Keratinocyte (primary cell): Measurements from ENCODE around the gene ACBD4.

Experiments
- EZH2 ChIP-seq: IDR thresholded peaks from one replicate; pipeline ENCODE4 v1.6.1; 2012; ENCODE audit warnings: inconsistent platforms, mild to moderate bottlenecking, low read length, moderate library complexity
- TF ChIP-seq, protein P1 (sequence below), 3 experiments: IDR thresholded peaks in 1 of 3; conservative IDR thresholded peaks in 1 of 3; optimal IDR thresholded peaks in 1 of 3; 2 replicates in 2 of 3; 3 replicates in 1 of 3; pipeline versions ENCODE3 to v1.5.1; 2011; ENCODE audit warnings: low read length in 3 of 3, mild to moderate bottlenecking in 3 of 3, moderate library complexity in 2 of 3, control low read depth in 1 of 3, inconsistent platforms in 1 of 3; ENCODE audit not compliant: insufficient read depth in 2 of 3; ENCODE audit errors: extremely low read depth in 1 of 3

DNA sequence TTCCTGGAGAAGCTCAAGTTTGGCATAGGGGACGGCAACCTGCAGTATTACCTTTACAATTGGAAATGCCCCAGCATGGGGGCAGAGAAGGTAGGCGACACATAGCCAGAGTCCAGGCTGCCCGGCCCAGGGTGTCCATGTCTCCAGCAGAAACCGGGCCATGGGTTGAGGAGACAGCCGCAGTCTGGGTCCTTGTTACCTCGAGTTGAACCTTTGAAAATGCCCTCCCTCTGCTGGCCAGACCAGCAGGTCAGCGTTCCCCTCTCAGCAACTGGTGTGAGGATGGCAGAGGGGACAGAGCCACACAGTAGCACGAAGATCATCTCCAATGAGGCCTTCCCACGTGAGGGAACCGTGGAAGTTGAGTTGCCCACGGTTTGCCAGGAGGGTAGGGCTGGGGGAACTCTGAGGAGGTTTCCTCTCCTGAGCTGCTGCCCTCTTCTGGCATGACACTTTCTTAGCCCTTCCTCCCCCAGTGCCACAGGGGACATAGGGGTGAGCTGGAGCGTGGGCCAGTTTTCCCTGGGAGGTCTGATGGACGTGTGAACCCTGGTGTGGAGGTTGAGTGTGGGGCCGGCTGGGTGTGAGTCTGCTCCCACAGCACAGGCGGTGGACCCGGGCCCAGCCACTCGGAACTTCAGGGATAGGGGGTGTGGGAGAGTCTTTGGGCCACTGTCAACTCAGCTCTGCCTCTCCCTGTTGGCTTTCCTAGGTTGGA lies 30.4 kb upstream of the ACBD4 start:
- TF ChIP-seq EZH2: no peak
- TF ChIP-seq, protein P1, sequence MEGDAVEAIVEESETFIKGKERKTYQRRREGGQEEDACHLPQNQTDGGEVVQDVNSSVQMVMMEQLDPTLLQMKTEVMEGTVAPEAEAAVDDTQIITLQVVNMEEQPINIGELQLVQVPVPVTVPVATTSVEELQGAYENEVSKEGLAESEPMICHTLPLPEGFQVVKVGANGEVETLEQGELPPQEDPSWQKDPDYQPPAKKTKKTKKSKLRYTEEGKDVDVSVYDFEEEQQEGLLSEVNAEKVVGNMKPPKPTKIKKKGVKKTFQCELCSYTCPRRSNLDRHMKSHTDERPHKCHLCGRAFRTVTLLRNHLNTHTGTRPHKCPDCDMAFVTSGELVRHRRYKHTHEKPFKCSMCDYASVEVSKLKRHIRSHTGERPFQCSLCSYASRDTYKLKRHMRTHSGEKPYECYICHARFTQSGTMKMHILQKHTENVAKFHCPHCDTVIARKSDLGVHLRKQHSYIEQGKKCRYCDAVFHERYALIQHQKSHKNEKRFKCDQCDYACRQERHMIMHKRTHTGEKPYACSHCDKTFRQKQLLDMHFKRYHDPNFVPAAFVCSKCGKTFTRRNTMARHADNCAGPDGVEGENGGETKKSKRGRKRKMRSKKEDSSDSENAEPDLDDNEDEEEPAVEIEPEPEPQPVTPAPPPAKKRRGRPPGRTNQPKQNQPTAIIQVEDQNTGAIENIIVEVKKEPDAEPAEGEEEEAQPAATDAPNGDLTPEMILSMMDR (optimal IDR thresholded peaks at IDR 0.05 in 1 of 3, IDR thresholded peaks at IDR 0.05 in 1 of 3, conservative IDR thresholded peaks at IDR 0.05 in 1 of 3; ENCODE audit: extremely low read depth in 1 of 3, insufficient read depth in 2 of 3, low read length in 3 of 3): peak in 1 of 3 experiments; percentile 22
